K562 (cell line): ENCODE data around the gene SMC3. TPM values are rescaled to one million over a fixed set of nuclear protein-coding genes. Genes with fewer than 3 reads are reported as not detected.
A peak's percentile ranks its signal among the peaks of the same experiment; 100 is the strongest.

Experiments
- ARID1B ChIP-seq: fragments of 450-650 bp; IDR thresholded peaks from 2 replicates; pipeline ENCODE4 v1.6.1; 2016; ENCODE audit warnings: antibody characterized with exemption, mild to moderate bottlenecking, inconsistent platforms
- CBFA2T3 ChIP-seq: fragments of 450-650 bp; IDR thresholded peaks from 2 replicates; pipeline ENCODE4 v1.6.1; 2017
- FOXA1 ChIP-seq: fragments of 450-650 bp; IDR thresholded peaks from 2 replicates; pipeline ENCODE4 v1.6.1; 2016; ENCODE audit warnings: mild to moderate bottlenecking, borderline replicate concordance
- NFE2 ChIP-seq: IDR thresholded peaks from 2 replicates; pipeline ENCODE4 v1.6.1; 2014; ENCODE audit warnings: antibody characterized with exemption, low read depth
- PHB2 ChIP-seq: fragments of 450-650 bp; IDR thresholded peaks from 2 replicates; pipeline ENCODE4 v1.6.1; 2017; ENCODE audit warnings: low read depth
- RREB1 ChIP-seq: fragments of 250-450 bp; sonication (Bioruptor Pico); IDR thresholded peaks from 2 replicates; pipeline ENCODE4 v1.4.0; 2020
- TAL1 ChIP-seq: fragments of 450-650 bp; IDR thresholded peaks from 2 replicates; pipeline ENCODE4 v1.6.1; 2016; ENCODE audit warnings: mild to moderate bottlenecking
- ZC3H11A ChIP-seq: IDR thresholded peaks from 2 replicates; pipeline ENCODE4 v1.6.1; 2012; ENCODE audit warnings: low read depth, low read length, improper control_type of control experiment
- ZNF407 ChIP-seq: fragments of 450-650 bp; IDR thresholded peaks from 2 replicates; pipeline ENCODE4 v1.6.1; 2016; ENCODE audit warnings: low read depth
- polyA plus RNA-seq, 8 experiments: library from polyadenylated mRNA; depleted of rRNA in 4 of 8; stranded (reverse) in 5 of 8; unstranded in 3 of 8; fragments of >200 nt; fragmentation: Nextera tagmentation in 2 of 8; fragmentation: Illumina TruSeq in 1 of 8; extraction: Ambion mirVana in 2 of 8; extraction: Trizol in 1 of 8; gene quantifications; 2 replicates each; pipeline versions ENCODE4 v1.2.1 to v1.2.3, GENCODE V29; 2011 to 2014; ENCODE audit warnings: inconsistent platforms in 1 of 8, missing spikeins in 1 of 8
- total RNA-seq, 7 experiments: library from RNA; depleted of rRNA in 6 of 7; stranded (reverse); fragments of >200 nt in 6 of 7; fragmentation: Illumina TruSeq in 2 of 7; extraction: Trizol in 2 of 7; gene quantifications; 2 replicates each; pipeline versions ENCODE4 v1.2.1 to v1.2.3, GENCODE V29; 2011 to 2021; ENCODE audit warnings: low replicate concordance in 1 of 7

The SMC3 gene
- total and polyA plus RNA-seq, 9 of the 15 experiments (the other 6 are each of a cell fraction or from before 2014, with no cell fraction given), result 21.3 to 62.6 (median 39.3) TPM

- TF ChIP-seq RREB1 (CRISPR knock-in tag), result no peak
- no peak for TF ChIP-seq PHB2
- TF ChIP-seq ARID1B, result peak; percentile 19; the same call in 1 of the 2 replicates
- no peak for TF ChIP-seq ZC3H11A
- TF ChIP-seq FOXA1, result no peak
- TF ChIP-seq CBFA2T3, result peak; percentile 33
- no peak for TF ChIP-seq ZNF407
- TF ChIP-seq NFE2, result no peak
- TF ChIP-seq TAL1, result 0 out of 2 replicates have a peak, but pooled peaks have one; percentile 3
Observed at GRCh38 chr10:110649347-110650264, 82.1 kb downstream of the SMC3 start (continued).
